GM18907 (cell line): ENCODE results near the gene RASGRP1.

ENCODE experiments used
- ATAC-seq: cut with Tn5 transposase; IDR thresholded peaks from one replicate; pipeline ENCODE4 v1.9.1; 2021; ENCODE audit warnings: mild to moderate bottlenecking, moderate library complexity; ENCODE audit not compliant: unreplicated experiment

The RASGRP1 gene

GRCh38 chr15:38508647-38509046 is 56.0 kb downstream of the RASGRP1 start:
- no peak for ATAC-seq

- ATAC-seq = no peak
Observed at GRCh38 chr15:38507570-38507969, 57.0 kb downstream of the RASGRP1 start.

- ATAC-seq = no peak
Observed at GRCh38 chr15:38506997-38507396, 57.6 kb downstream of the RASGRP1 start.

GRCh38 chr15:38504680-38505467 is 59.7 kb downstream of the RASGRP1 start:
- ATAC-seq = no peak

GRCh38 chr15:38503496-38503895 is 61.1 kb downstream of the RASGRP1 start:
- ATAC-seq = no peak

GRCh38 chr15:38499651-38500050 is 65.0 kb downstream of the RASGRP1 start:
- no peak for ATAC-seq

GRCh38 chr15:38496151-38496550 is 68.5 kb downstream of the RASGRP1 start:
- no peak for ATAC-seq

GRCh38 chr15:38490242-38490922 is 74.2 kb downstream of the RASGRP1 start:
- ATAC-seq = no peak

- ATAC-seq = no peak
Observed at GRCh38 chr15:38487378-38487777, 77.2 kb downstream of the RASGRP1 start.

- ATAC-seq = no peak
Observed at GRCh38 chr15:38486936-38487335, 77.7 kb downstream of the RASGRP1 start.

GRCh38 chr15:38482572-38482971 is 82.0 kb downstream of the RASGRP1 start:
- no peak for ATAC-seq

GRCh38 chr15:38481761-38482160 is 82.9 kb downstream of the RASGRP1 start:
- no peak for ATAC-seq

- ATAC-seq = no peak
Observed at GRCh38 chr15:38481113-38481512, 83.5 kb downstream of the RASGRP1 start.

GRCh38 chr15:38479756-38480155 is 84.9 kb downstream of the RASGRP1 start:
- ATAC-seq = no peak

- ATAC-seq = no peak
Observed at GRCh38 chr15:38479266-38479665, 85.3 kb downstream of the RASGRP1 start.

GRCh38 chr15:38477637-38478036 is 87.0 kb downstream of the RASGRP1 start:
- no peak for ATAC-seq

- ATAC-seq = no peak
Observed at GRCh38 chr15:38476120-38476519, 88.5 kb downstream of the RASGRP1 start.

- ATAC-seq = no peak
Observed at GRCh38 chr15:38475361-38475760, 89.3 kb downstream of the RASGRP1 start.

GRCh38 chr15:38474155-38474757 is 90.4 kb downstream of the RASGRP1 start:
- peak; percentile 97 for ATAC-seq

- no peak for ATAC-seq
Observed at GRCh38 chr15:38471974-38472373, 92.6 kb downstream of the RASGRP1 start.

- ATAC-seq = no peak
Observed at GRCh38 chr15:38470816-38471215, 93.8 kb downstream of the RASGRP1 start.

- ATAC-seq = no peak
Observed at GRCh38 chr15:38464675-38465074, 99.9 kb downstream of the RASGRP1 start.
